DOHH2 (cell line): ENCODE data around the gene LPAR2.

Experiments used
- H3F3A ChIP-seq: fragments of 200-600 bp; sonication (generic), shearing (Covaris generic); 2 replicates; pipeline ENCODE4 v1.6.0; 2016; ENCODE audit warnings: antibody characterized with exemption, mild to moderate bottlenecking; ENCODE audit not compliant: control insufficient read depth, insufficient read depth
- H3K27ac ChIP-seq: fragments of 200-600 bp; sonication (generic); 2 replicates; pipeline ENCODE4 v1.5.1; 2014; ENCODE audit warnings: low read depth, mild to moderate bottlenecking, low read length, moderate library complexity
- H3K27me3 ChIP-seq: fragments of 200-600 bp; sonication (generic); 2 replicates; pipeline ENCODE4 v1.6.1; 2014; ENCODE audit warnings: mild to moderate bottlenecking, low read length, mixed read lengths; ENCODE audit not compliant: control insufficient read depth
- H3K36me3 ChIP-seq: fragments of 200-600 bp; sonication (generic); 2 replicates; pipeline ENCODE4 v1.6.1; 2014; ENCODE audit warnings: mild to moderate bottlenecking, low read length, moderate library complexity, mixed read lengths; ENCODE audit not compliant: control insufficient read depth
- H3K4me1 ChIP-seq: fragments of 200-600 bp; sonication (generic); 2 replicates; pipeline ENCODE4 v1.6.1; 2014; ENCODE audit warnings: mild to moderate bottlenecking, low read length, mixed read lengths; ENCODE audit not compliant: control insufficient read depth
- H3K4me2 ChIP-seq: fragments of 200-600 bp; sonication (generic); 2 replicates; pipeline ENCODE4 v1.6.0; 2014; ENCODE audit warnings: mild to moderate bottlenecking, low read length, moderate library complexity
- H3K4me3 ChIP-seq: fragments of 200-600 bp; sonication (generic); 2 replicates; pipeline ENCODE4 v1.5.1; 2014; ENCODE audit warnings: mild to moderate bottlenecking, low read length, mixed read lengths
- H3K79me2 ChIP-seq: fragments of 200-600 bp; sonication (generic); 2 replicates; pipeline ENCODE4 v1.6.1; 2014; ENCODE audit warnings: mild to moderate bottlenecking, low read length, mixed read lengths; ENCODE audit not compliant: control insufficient read depth
- H3K9me2 ChIP-seq: fragments of 200-600 bp; sonication (generic); replicated peaks from 2 replicates; pipeline ENCODE4 v1.6.1; 2014; ENCODE audit warnings: mild to moderate bottlenecking, low read length, mixed read lengths; ENCODE audit not compliant: control insufficient read depth
- H3K9me3 ChIP-seq: fragments of 200-600 bp; sonication (generic); 2 replicates; pipeline ENCODE4 v1.6.1; 2014; ENCODE audit warnings: antibody characterized with exemption, low read length, mixed read lengths; ENCODE audit not compliant: control insufficient read depth, insufficient read depth
- H4K20me1 ChIP-seq: fragments of 200-600 bp; sonication (generic); 2 replicates; pipeline ENCODE4 v1.6.0; 2014; ENCODE audit warnings: low read depth, mild to moderate bottlenecking, antibody characterized with exemption, low read length, moderate library complexity; ENCODE audit not compliant: control insufficient read depth, insufficient read depth
- EZH2phosphoT487 ChIP-seq: fragments of 200-600 bp; sonication (generic); IDR thresholded peaks from 2 replicates; pipeline ENCODE4 v1.6.1; 2017; ENCODE audit warnings: borderline replicate concordance, mild to moderate bottlenecking, antibody characterized with exemption, low read length, moderate library complexity, mixed read lengths
- TF ChIP-seq, protein P1 (sequence below): fragments of 200-600 bp; sonication (generic); IDR thresholded peaks from one replicate; pipeline ENCODE4 v1.5.1; 2014; ENCODE audit warnings: antibody characterized with exemption, mild to moderate bottlenecking, low read depth, low read length; ENCODE audit not compliant: poor library complexity, severe bottlenecking

LPAR2 gene

DNA sequence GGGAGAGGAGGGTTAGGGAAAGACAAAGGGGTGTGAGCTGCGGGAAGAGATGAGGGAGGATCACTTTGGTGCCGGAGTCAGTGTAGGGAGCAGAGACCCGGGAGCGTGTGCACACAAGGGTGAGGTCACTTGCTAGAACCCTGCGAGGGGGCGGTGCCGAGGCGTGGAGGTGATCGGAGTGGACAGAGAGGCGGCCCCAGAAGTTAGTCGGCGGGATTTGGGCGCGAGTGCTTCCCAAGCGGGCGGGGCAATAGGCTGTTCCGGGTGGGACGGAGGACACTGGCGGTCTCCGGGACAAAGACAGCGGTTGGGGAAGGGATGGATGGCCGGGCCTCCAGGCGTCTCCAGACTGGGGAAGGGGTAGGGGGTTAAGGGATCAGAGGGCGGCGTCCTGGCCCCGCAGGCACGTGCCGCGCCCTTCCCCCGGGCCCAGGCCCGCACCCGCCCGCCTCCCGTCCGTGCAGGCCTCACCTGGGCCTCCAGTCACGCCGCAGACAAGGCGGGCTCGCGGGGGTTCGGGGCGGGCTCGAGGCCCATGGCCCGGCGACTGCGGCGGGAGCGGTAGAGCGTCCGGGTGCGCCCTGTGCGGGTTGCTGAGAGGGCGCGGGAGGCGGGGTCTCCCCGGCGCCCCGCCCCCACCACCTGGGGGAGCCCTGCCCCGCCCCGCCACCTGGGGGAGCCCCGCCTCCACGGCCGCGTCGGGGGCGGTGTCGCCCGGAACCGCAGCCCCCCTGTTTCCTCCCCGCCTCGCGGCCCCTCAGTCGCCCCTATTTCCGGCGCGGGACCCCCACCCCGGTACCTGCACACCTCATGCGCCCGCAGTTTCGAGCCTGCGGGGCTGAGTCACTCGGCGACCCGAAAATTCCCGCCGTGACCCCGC is at the start of gene LPAR2:
LPAR2 (minus strand) TSS at position 600 of the 880 bp plus-strand sequence. CDS start 945 bp downstream, outside the sequence.
- H3K79me2 ChIP-seq, result no peaks in the 10 kb centered on the region
- H3F3A ChIP-seq, result peaks cover 3% of the 10 kb centered on the region; the same call in 1 of the 2 replicates
- TF ChIP-seq, protein P1, sequence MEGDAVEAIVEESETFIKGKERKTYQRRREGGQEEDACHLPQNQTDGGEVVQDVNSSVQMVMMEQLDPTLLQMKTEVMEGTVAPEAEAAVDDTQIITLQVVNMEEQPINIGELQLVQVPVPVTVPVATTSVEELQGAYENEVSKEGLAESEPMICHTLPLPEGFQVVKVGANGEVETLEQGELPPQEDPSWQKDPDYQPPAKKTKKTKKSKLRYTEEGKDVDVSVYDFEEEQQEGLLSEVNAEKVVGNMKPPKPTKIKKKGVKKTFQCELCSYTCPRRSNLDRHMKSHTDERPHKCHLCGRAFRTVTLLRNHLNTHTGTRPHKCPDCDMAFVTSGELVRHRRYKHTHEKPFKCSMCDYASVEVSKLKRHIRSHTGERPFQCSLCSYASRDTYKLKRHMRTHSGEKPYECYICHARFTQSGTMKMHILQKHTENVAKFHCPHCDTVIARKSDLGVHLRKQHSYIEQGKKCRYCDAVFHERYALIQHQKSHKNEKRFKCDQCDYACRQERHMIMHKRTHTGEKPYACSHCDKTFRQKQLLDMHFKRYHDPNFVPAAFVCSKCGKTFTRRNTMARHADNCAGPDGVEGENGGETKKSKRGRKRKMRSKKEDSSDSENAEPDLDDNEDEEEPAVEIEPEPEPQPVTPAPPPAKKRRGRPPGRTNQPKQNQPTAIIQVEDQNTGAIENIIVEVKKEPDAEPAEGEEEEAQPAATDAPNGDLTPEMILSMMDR, result no peak
- TF ChIP-seq EZH2phosphoT487, result no peak
- no peaks in the 10 kb centered on the region for H3K9me2 ChIP-seq
- H3K27me3 ChIP-seq, result no peaks in the 10 kb centered on the region
- H3K9me3 ChIP-seq, result no peaks in the 10 kb centered on the region
- H3K27ac ChIP-seq, result peak within 1 kb of the TSS; percentile 12; the same call in 1 of the 2 replicates
- peak within 1 kb of the TSS; percentile 86 for H3K4me3 ChIP-seq
- peak within 1 kb of the TSS; percentile 90 for H3K4me2 ChIP-seq
- peaks cover 21% of the 10 kb centered on the region for H3K4me1 ChIP-seq
- H3K36me3 ChIP-seq, result peaks cover 23% of the 10 kb centered on the region
- no peaks in the 10 kb centered on the region for H4K20me1 ChIP-seq

DNA sequence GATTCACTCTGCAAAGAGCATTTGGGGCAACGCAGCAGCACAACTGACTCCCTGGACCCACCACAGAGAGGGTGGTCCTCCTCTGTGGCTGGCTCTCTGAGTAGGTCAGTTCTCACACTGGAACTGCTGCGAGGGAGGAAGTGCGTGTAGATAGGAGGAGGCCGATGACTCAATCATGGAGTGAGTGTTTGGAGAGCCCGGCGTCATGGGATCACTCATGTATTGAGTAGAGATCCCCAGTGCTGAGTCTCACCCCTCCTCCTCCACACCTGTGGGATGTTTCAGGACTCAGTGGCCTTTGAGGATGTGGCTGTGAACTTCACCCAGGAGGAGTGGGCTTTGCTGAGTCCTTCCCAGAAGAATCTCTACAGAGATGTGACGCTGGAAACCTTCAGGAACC is 49.6 kb upstream of the LPAR2 start:
- Histone ChIP-seq H3K36me3 (peaks cover 96% of the 10 kb centered on the region), H3F3A (peaks cover 6% of the 10 kb centered on the region; the same call in 1 of the 2 replicates), H3K9me2 (no peaks in the 10 kb centered on the region), H3K4me3 (no peak overlapping the region), H4K20me1 (no peaks in the 10 kb centered on the region), H3K9me3 (peaks cover 24% of the 10 kb centered on the region; the same call in 1 of the 2 replicates), H3K79me2 (peaks cover 75% of the 10 kb centered on the region), H3K27me3 (no peaks in the 10 kb centered on the region), H3K4me1 (no peaks in the 10 kb centered on the region), H3K4me2 (no peak overlapping the region), H3K27ac (no peak overlapping the region)
- TF ChIP-seq EZH2phosphoT487, result no peak
- TF ChIP-seq, protein P1, result no peak

DNA sequence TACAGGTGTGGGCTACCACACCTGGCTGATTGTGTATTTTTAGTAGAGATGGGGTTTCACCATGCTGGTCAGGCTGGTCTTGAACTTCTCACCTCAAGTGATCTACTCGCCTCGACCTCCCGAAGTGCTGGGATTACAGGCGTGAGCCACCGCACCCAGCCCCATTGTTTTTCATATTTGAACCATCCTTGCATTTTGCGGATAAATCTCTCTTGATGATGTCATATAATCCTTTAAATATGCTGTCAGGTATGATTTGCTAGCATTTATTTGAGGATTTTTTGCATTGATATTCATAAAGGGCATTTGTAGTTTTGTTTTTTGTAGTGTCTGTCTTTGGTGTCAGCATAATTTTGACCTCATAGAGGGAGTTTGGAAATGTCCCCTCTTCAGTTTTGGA is 46.3 kb upstream of the LPAR2 start:
- H3K9me2 ChIP-seq, result no peaks in the 10 kb centered on the region
- peaks cover 14% of the 10 kb centered on the region for H3K4me1 ChIP-seq
- H3F3A ChIP-seq, result no peaks in the 10 kb centered on the region
- H3K4me2 ChIP-seq, result no peak overlapping the region
- no peak overlapping the region for H3K27ac ChIP-seq
- H3K9me3 ChIP-seq, result peaks cover 31% of the 10 kb centered on the region; the same call in 1 of the 2 replicates
- H3K79me2 ChIP-seq, result peaks cover 90% of the 10 kb centered on the region
- H3K36me3 ChIP-seq, result peaks cover 96% of the 10 kb centered on the region
- no peak overlapping the region; the same call in 1 of the 2 replicates for H3K4me3 ChIP-seq
- H4K20me1 ChIP-seq, result no peaks in the 10 kb centered on the region
- no peaks in the 10 kb centered on the region for H3K27me3 ChIP-seq
- TF ChIP-seq, protein P1, result no peak
- no peak for TF ChIP-seq EZH2phosphoT487
